Neural cell (in vitro differentiated cells): ENCODE results near the gene KMT2E. TPM values are rescaled to one million over a fixed set of nuclear protein-coding genes. Genes with fewer than 3 reads are reported as not detected.

Experiments used
- H2AFZ ChIP-seq: fragments of 200-600, 300-800 bp; sonication (generic), shearing (Covaris generic); 2 replicates; pipeline ENCODE4 v1.6.0; 2014; ENCODE audit warnings: low read depth, mild to moderate bottlenecking, antibody characterized with exemption, low read length, moderate library complexity
- H3F3A ChIP-seq: fragments of 200-600 bp; shearing (Covaris generic); 2 replicates; pipeline ENCODE4 v1.6.1; 2016; ENCODE audit warnings: mild to moderate bottlenecking, moderate library complexity, mixed read lengths, antibody characterized with exemption, low read length; ENCODE audit not compliant: insufficient read depth, poor library complexity, severe bottlenecking
- H3K27ac ChIP-seq: fragments of 200-600, 300-800 bp; sonication (generic), shearing (Covaris generic); 2 replicates; pipeline ENCODE4 v1.5.1; 2014; ENCODE audit warnings: mild to moderate bottlenecking, low read length, moderate library complexity
- H3K27me3 ChIP-seq: fragments of 300-800, 200-600 bp; sonication (generic), shearing (Covaris generic); 2 replicates; pipeline ENCODE4 v1.6.0; 2014; ENCODE audit warnings: mild to moderate bottlenecking, low read depth, low read length, moderate library complexity; ENCODE audit not compliant: insufficient read depth
- H3K36me3 ChIP-seq: fragments of 300-800, 200-600 bp; sonication (generic), shearing (Covaris generic); 2 replicates; pipeline ENCODE4 v1.5.1; 2014; ENCODE audit warnings: mild to moderate bottlenecking, antibody characterized with exemption, low read length, moderate library complexity; ENCODE audit not compliant: insufficient read depth
- H3K4me2 ChIP-seq: fragments of 300-800, 200-600 bp; sonication (generic), shearing (Covaris generic); 2 replicates; pipeline ENCODE4 v1.6.0; 2014; ENCODE audit warnings: mild to moderate bottlenecking, low read length
- H3K4me3 ChIP-seq: fragments of 300-800, 200-600 bp; sonication (generic), shearing (Covaris generic); 2 replicates; pipeline ENCODE4 v1.5.1; 2014; ENCODE audit warnings: mild to moderate bottlenecking, low read length, moderate library complexity
- H3K79me2 ChIP-seq: fragments of 200-600 bp; shearing (Covaris generic); replicated peaks from 2 replicates; pipeline ENCODE4 v1.6.0; 2014; ENCODE audit warnings: mild to moderate bottlenecking, low read length, moderate library complexity; ENCODE audit not compliant: insufficient read depth
- H3K9ac ChIP-seq: fragments of 300-800, 200-600 bp; sonication (generic), shearing (Covaris generic); 2 replicates; pipeline ENCODE4 v1.6.1; 2016; ENCODE audit warnings: mild to moderate bottlenecking, low read length, mixed read lengths
- H3K9me2 ChIP-seq: fragments of 200-600 bp; shearing (Covaris generic); 2 replicates; pipeline ENCODE4 v1.6.1; 2016; ENCODE audit warnings: mild to moderate bottlenecking, low read length, mixed read lengths; ENCODE audit not compliant: insufficient read depth
- H3K9me3 ChIP-seq: fragments of 200-600, 300-800 bp; sonication (generic), shearing (Covaris generic); 2 replicates; pipeline ENCODE4 v1.6.1; 2016; ENCODE audit warnings: mild to moderate bottlenecking, mixed run types, low read length, moderate library complexity, mixed read lengths
- H4K20me1 ChIP-seq: fragments of 200-600 bp; shearing (Covaris generic); 2 replicates; pipeline ENCODE4 v1.6.1; 2016; ENCODE audit warnings: mild to moderate bottlenecking, mixed run types; ENCODE audit not compliant: insufficient read depth
- CTCF ChIP-seq: fragments of 450-650 bp; IDR thresholded peaks from 2 replicates; pipeline ENCODE4 v1.5.1; 2014; ENCODE audit warnings: antibody characterized with exemption, mild to moderate bottlenecking, moderate library complexity; ENCODE audit not compliant: poor library complexity, severe bottlenecking
- EP300 ChIP-seq: fragments of 450-650 bp; conservative IDR thresholded peaks from 2 replicates; pipeline ENCODE4 v1.6.1; 2014; ENCODE audit warnings: antibody characterized with exemption, mild to moderate bottlenecking, moderate library complexity; ENCODE audit not compliant: poor library complexity, severe bottlenecking
- EZH2 ChIP-seq: fragments of 200-600, 300-800 bp; shearing (Covaris generic), sonication (generic); IDR thresholded peaks from 2 replicates; pipeline ENCODE4 v1.6.1; 2014; ENCODE audit warnings: antibody characterized with exemption, low read length, borderline replicate concordance, mild to moderate bottlenecking; ENCODE audit not compliant: insufficient read depth, poor library complexity, severe bottlenecking
- MXI1 ChIP-seq: fragments of 450-650 bp; conservative IDR thresholded peaks from 2 replicates; pipeline ENCODE4 v1.6.1; 2014; ENCODE audit warnings: antibody characterized with exemption, mild to moderate bottlenecking; ENCODE audit not compliant: poor library complexity, severe bottlenecking
- POLR2AphosphoS5 ChIP-seq: IDR thresholded peaks from 2 replicates; pipeline ENCODE4 v1.6.1; 2012
- RAD21 ChIP-seq: fragments of 450-650 bp; conservative IDR thresholded peaks from 2 replicates; pipeline ENCODE4 v1.6.1; 2014; ENCODE audit warnings: antibody characterized with exemption, mild to moderate bottlenecking, moderate library complexity
- REST ChIP-seq: IDR thresholded peaks from 2 replicates; pipeline ENCODE4 v1.6.1; 2012; ENCODE audit warnings: borderline replicate concordance
- SMC3 ChIP-seq: fragments of 450-650 bp; conservative IDR thresholded peaks from 2 replicates; pipeline ENCODE4 v1.6.1; 2014; ENCODE audit warnings: antibody characterized with exemption, mild to moderate bottlenecking, moderate library complexity; ENCODE audit not compliant: poor library complexity
- TAF1 ChIP-seq: IDR thresholded peaks from 2 replicates; pipeline ENCODE4 v1.6.1; 2012; ENCODE audit warnings: low read depth
- polyA plus RNA-seq: library from polyadenylated mRNA; depleted of rRNA; stranded (reverse); fragments of >200 nt; gene quantifications from 2 replicates; pipeline ENCODE4 v1.2.3, GENCODE V29; 2014

KMT2E gene
- polyA plus RNA-seq, 1 donor from 2014 or later: 78.4 TPM

DNA sequence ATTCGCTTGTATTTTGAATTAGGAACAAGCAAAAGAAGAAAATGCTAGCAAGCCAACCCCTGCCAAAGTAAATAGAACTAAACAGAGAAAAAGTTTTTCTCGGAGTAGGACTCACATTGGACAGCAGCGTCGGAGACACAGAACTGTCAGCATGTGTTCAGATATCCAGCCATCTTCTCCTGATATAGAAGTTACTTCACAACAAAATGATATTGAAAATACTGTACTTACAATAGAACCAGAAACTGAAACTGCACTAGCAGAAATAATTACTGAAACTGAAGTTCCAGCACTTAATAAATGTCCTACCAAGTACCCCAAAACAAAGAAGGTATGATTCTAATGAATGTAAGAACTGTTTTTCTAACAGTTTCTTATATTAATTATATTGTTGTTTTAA, 87.9 kb downstream of the KMT2E start:
- H3K27ac ChIP-seq: no peak overlapping the region
- no peaks in the 10 kb centered on the region for H3K27me3 ChIP-seq
- peaks cover 27% of the 10 kb centered on the region for H3K36me3 ChIP-seq
- H3K79me2 ChIP-seq: no peaks in the 10 kb centered on the region
- H3K4me3 ChIP-seq: no peak overlapping the region
- H4K20me1 ChIP-seq: peaks cover 10% of the 10 kb centered on the region
- no peak overlapping the region for H3K4me2 ChIP-seq
- TF ChIP-seq TAF1 (no peak), MXI1 (no peak), CTCF (no peak), RAD21 (no peak), EP300 (no peak), EZH2 (no peak), SMC3 (no peak), POLR2AphosphoS5 (no peak), REST (no peak)
- peaks cover 7% of the 10 kb centered on the region for H3F3A ChIP-seq
- H3K9ac ChIP-seq: no peak overlapping the region
- H3K9me3 ChIP-seq: no peaks in the 10 kb centered on the region
- no peaks in the 10 kb centered on the region for H3K9me2 ChIP-seq
- no peak overlapping the region for H2AFZ ChIP-seq

- H3K27me3 ChIP-seq: no peaks in the 10 kb centered on the region
- H3K4me3 ChIP-seq: no peak overlapping the region
- H3K36me3 ChIP-seq: peaks cover 30% of the 10 kb centered on the region
- TF ChIP-seq TAF1 (no peak), MXI1 (no peak), RAD21 (no peak), REST (no peak), SMC3 (no peak), CTCF (no peak), EP300 (no peak), POLR2AphosphoS5 (no peak)
- no peak overlapping the region for H2AFZ ChIP-seq
- no peaks in the 10 kb centered on the region for H3K79me2 ChIP-seq
- H3F3A ChIP-seq: peaks cover 7% of the 10 kb centered on the region
- no peaks in the 10 kb centered on the region for H3K9me3 ChIP-seq
- no peak overlapping the region for H3K4me2 ChIP-seq
- H3K9ac ChIP-seq: no peak overlapping the region
- no peak overlapping the region for H3K27ac ChIP-seq
- H4K20me1 ChIP-seq: peaks cover 10% of the 10 kb centered on the region
- H3K9me2 ChIP-seq: no peaks in the 10 kb centered on the region
Observed at GRCh38 chr7:105102557-105103352, 88.8 kb downstream of the KMT2E start.
